ENCODE results near the gene SRGAP2C. TPM values are rescaled to one million over a fixed set of nuclear protein-coding genes. Genes with fewer than 3 reads are reported as not detected.
"Not testable (repeated sequence)": the region's sequence is repeated elsewhere in the genome, so short reads cannot be mapped to it uniquely, and the experiment has no call there.

SRGAP2C gene
- total RNA-seq, 3 donors from 2014 or later (not counting 1 experiment from before 2014, with no cell fraction given) = 12.0 to 24.0 (median 17.5) TPM

GRCh38 chr1:121263789-121264244 lies 79.0 kb downstream of the SRGAP2C start:
- intact Hi-C loops (cut with micrococcal nuclease); H3K36me3 ChIP-seq (ENCODE audit: control insufficient read depth, insufficient read depth, low read length); H3K27me3 Mint-ChIP-seq (ENCODE audit: low read depth in 2 of 2); H3K4me3 ChIP-seq (ENCODE audit: low read length); H3K27ac ChIP-seq (ENCODE audit: low read length); DNase-seq; H3K4me1 ChIP-seq (ENCODE audit: control insufficient read depth, insufficient read depth, low read length); H3K9me3 Mint-ChIP-seq; H3K4me3 Mint-ChIP-seq; H3K27me3 ChIP-seq (ENCODE audit: control insufficient read depth, insufficient read depth, low read length); H3K27ac Mint-ChIP-seq; H3K36me3 Mint-ChIP-seq; H3K9me3 ChIP-seq (ENCODE audit: control insufficient read depth, insufficient read depth, low read length): not testable (repeated sequence)
- peak; percentile 72 to 74 (median 72) for ATAC-seq
- H3K4me1 Mint-ChIP-seq = peaks cover 10 to 11% of the 10 kb centered on the region in 2 donors
- WGBS (ENCODE audit: insufficient coverage) = no CpG with 5 or more reads among the region's 1 CpG

DNA sequence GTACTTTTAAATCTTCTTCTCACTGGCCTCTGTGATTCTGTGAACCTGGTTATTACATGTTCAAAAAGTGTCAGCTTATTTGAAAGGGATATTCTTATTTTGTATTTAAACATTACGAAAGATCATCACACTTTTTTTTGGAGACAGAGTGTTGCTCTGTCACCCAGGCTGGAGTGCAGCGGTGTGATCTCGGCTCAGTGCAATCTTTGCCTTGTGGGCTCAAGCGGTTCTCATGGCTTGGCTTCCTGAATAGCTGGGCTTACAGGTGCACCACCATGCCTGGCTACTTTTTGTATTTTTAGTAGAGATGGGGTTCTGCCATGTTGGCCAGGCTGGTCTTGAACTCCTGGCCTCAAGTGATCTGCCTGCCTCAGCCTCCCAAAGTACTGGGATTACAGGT lies 82.3 kb downstream of the SRGAP2C start:
- H3K27me3 Mint-ChIP-seq (ENCODE audit: low read depth in 2 of 2); H3K9me3 ChIP-seq (ENCODE audit: control insufficient read depth, insufficient read depth, low read length); H3K27me3 ChIP-seq (ENCODE audit: control insufficient read depth, insufficient read depth, low read length); H3K36me3 ChIP-seq (ENCODE audit: control insufficient read depth, insufficient read depth, low read length); H3K36me3 Mint-ChIP-seq; H3K27ac Mint-ChIP-seq; H3K4me1 ChIP-seq (ENCODE audit: control insufficient read depth, insufficient read depth, low read length); H3K4me3 Mint-ChIP-seq; DNase-seq; H3K9me3 Mint-ChIP-seq; H3K27ac ChIP-seq (ENCODE audit: low read length); H3K4me3 ChIP-seq (ENCODE audit: low read length); intact Hi-C loops (cut with micrococcal nuclease): not testable (repeated sequence)
- H3K4me1 Mint-ChIP-seq = peaks cover 11 to 13% of the 10 kb centered on the region in 2 donors
- peak in 2 of 3 donors; percentile 48 to 54 for ATAC-seq
- no CpG with 5 or more reads among the region's 4 CpGs for WGBS (ENCODE audit: insufficient coverage)

DNA sequence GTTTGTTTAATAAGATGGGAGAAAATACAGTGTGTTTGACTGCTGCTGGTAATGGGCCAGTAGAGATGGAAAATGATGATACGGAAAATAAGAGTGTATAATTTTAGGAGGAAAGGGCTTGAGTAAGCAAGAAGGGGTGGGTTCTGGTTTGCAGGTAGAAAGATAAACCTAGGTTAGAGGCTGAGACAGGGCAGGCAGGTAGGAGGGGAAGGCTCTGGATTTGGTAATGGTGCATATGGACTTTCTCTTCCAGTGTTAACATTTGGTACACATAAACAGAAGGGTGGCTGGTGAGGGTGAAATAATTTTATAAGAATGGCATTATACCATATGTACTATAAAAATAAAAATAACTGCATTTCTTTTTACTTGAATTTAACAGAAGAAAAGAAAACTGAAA lies 84.5 kb downstream of the SRGAP2C start:
- H3K27me3 ChIP-seq (ENCODE audit: control insufficient read depth, insufficient read depth, low read length); ATAC-seq; H3K4me1 ChIP-seq (ENCODE audit: control insufficient read depth, insufficient read depth, low read length); H3K9me3 Mint-ChIP-seq; H3K27me3 Mint-ChIP-seq (ENCODE audit: low read depth in 2 of 2); H3K9me3 ChIP-seq (ENCODE audit: control insufficient read depth, insufficient read depth, low read length); H3K36me3 Mint-ChIP-seq; H3K4me3 ChIP-seq (ENCODE audit: low read length); H3K4me3 Mint-ChIP-seq; H3K36me3 ChIP-seq (ENCODE audit: control insufficient read depth, insufficient read depth, low read length); H3K27ac ChIP-seq (ENCODE audit: low read length); intact Hi-C loops (cut with micrococcal nuclease); H3K27ac Mint-ChIP-seq; DNase-seq: not testable (repeated sequence)
- H3K4me1 Mint-ChIP-seq = peaks cover 10 to 12% of the 10 kb centered on the region in 2 donors
- no CpG with 5 or more reads among the region's 1 CpG for WGBS (ENCODE audit: insufficient coverage)

DNA sequence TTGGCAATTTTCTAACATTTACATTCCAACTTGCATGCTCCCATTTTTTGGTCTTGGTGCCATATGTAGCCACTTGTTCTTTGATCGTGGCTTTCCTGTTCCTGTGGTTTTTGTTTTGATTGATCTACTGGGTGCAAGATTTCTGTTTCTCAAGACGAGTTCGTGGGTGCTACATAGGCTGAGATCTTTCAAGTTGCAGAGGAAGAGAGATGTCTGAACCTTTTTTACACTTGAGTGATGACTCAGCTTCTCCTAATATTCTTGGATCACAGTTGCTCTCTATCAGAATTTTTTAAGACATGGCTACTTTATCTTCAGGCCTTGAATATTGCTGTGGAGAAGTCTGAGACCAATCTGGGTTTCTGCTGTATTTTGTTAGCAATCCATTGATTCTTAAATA lies 85.2 kb downstream of the SRGAP2C start:
- H3K4me1 ChIP-seq (ENCODE audit: control insufficient read depth, insufficient read depth, low read length); intact Hi-C loops (cut with micrococcal nuclease): not testable (repeated sequence)
- no CpG with 5 or more reads among the region's 3 CpGs for WGBS (ENCODE audit: insufficient coverage)

GRCh38 chr1:121271143-121271715 lies 86.5 kb downstream of the SRGAP2C start:
- H3K36me3 ChIP-seq (ENCODE audit: control insufficient read depth, insufficient read depth, low read length); DNase-seq; H3K27ac Mint-ChIP-seq; H3K9me3 Mint-ChIP-seq; H3K4me3 Mint-ChIP-seq; H3K4me3 ChIP-seq (ENCODE audit: low read length); H3K9me3 ChIP-seq (ENCODE audit: control insufficient read depth, insufficient read depth, low read length); H3K4me1 ChIP-seq (ENCODE audit: control insufficient read depth, insufficient read depth, low read length); H3K36me3 Mint-ChIP-seq; H3K4me1 Mint-ChIP-seq; intact Hi-C loops (cut with micrococcal nuclease); H3K27me3 ChIP-seq (ENCODE audit: control insufficient read depth, insufficient read depth, low read length); H3K27me3 Mint-ChIP-seq (ENCODE audit: low read depth in 2 of 2); H3K27ac ChIP-seq (ENCODE audit: low read length): not testable (repeated sequence)
- WGBS (ENCODE audit: insufficient coverage) = 80% methylated on average over 1 of the region's 4 CpGs
- ATAC-seq = peak in 1 of 3 donors; percentile 59

More for the DNA sequence above, 85.2 kb downstream of the SRGAP2C start:
- not testable (repeated sequence) for DNase-seq; H3K36me3 ChIP-seq (ENCODE audit: control insufficient read depth, insufficient read depth, low read length); H3K4me3 ChIP-seq (ENCODE audit: low read length); H3K4me1 Mint-ChIP-seq; H3K9me3 ChIP-seq (ENCODE audit: control insufficient read depth, insufficient read depth, low read length); H3K27me3 ChIP-seq (ENCODE audit: control insufficient read depth, insufficient read depth, low read length); H3K27me3 Mint-ChIP-seq (ENCODE audit: low read depth in 2 of 2); H3K36me3 Mint-ChIP-seq; H3K27ac ChIP-seq (ENCODE audit: low read length); H3K9me3 Mint-ChIP-seq
- Mint-ChIP-seq H3K4me3 (peak overlapping the region; percentile 89), H3K27ac (peak overlapping the region; percentile 80 to 83)
- peak; percentile 79 to 87 (median 83) for ATAC-seq

GRCh38 chr1:121275435-121275834 lies 90.7 kb downstream of the SRGAP2C start:
- H3K36me3 ChIP-seq (ENCODE audit: control insufficient read depth, insufficient read depth, low read length); DNase-seq; H3K4me1 Mint-ChIP-seq; H3K27ac Mint-ChIP-seq; H3K4me1 ChIP-seq (ENCODE audit: control insufficient read depth, insufficient read depth, low read length); H3K36me3 Mint-ChIP-seq; H3K4me3 Mint-ChIP-seq; H3K9me3 Mint-ChIP-seq; H3K27ac ChIP-seq (ENCODE audit: low read length); H3K27me3 Mint-ChIP-seq (ENCODE audit: low read depth in 2 of 2); intact Hi-C loops (cut with micrococcal nuclease); H3K9me3 ChIP-seq (ENCODE audit: control insufficient read depth, insufficient read depth, low read length); H3K27me3 ChIP-seq (ENCODE audit: control insufficient read depth, insufficient read depth, low read length); ATAC-seq; H3K4me3 ChIP-seq (ENCODE audit: low read length): not testable (repeated sequence)
- WGBS (ENCODE audit: insufficient coverage) = no CpG with 5 or more reads among the region's 2 CpGs

DNA sequence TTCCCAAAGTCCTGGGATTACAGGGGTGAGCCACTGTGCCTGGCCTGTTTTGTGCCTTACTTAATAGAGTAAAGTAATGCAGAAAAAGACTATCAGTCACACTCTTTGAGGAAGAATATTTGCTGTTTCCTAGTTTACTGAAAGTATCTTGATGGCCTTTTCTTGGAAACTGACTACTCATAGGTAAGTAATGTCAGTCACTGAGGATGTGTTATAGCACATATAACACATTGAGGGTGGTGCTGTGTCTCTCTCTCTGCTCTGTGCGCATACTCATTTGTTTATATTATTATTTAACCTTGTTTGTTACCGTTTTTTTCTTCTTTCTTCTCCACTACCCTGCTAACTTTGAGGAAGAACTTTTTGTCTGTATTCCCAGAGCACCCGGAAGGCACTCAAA lies 93.4 kb downstream of the SRGAP2C start:
- DNase-seq; H3K27ac Mint-ChIP-seq; intact Hi-C loops (cut with micrococcal nuclease): not testable (repeated sequence)

DNA sequence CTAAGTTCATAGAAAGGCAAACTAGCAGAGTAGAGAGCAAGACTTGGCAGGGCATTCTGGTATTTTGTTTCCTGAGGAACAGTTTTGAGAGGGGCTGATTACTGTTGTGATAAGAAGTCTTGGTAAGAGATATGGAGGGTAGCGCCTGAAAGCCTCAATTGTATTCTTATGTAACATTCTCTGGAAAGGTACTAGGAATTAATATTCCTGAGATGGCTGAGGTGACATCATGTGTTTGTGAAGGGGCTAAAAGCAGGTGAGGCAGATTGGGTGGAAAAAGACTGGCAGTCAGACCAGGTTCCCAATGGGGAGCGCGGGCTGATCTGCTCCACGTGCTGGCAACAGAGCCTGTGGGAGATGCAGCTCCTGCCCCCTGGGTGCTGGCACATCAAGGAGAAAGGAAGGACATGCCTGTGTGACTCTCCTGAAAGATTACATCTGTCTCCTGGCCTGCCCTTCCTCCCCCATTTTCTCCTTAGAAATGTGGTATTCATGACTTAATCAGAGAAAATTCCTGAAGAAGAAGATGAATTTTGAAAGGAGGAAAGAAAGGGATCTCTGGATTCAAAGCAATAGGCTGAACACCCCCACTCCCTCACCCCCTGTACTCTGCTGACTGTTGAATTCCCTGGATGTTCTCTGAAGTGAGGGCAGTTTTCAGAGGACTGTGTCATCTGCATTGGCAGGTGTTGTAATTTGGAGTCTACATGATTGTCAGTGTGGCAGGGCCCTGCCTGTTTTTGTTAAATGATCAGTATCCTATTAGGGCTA lies 94.2 kb downstream of the SRGAP2C start:
- H3K36me3 Mint-ChIP-seq; H3K36me3 ChIP-seq (ENCODE audit: control insufficient read depth, insufficient read depth, low read length); intact Hi-C loops (cut with micrococcal nuclease); H3K4me1 ChIP-seq (ENCODE audit: control insufficient read depth, insufficient read depth, low read length); H3K4me1 Mint-ChIP-seq; H3K27ac Mint-ChIP-seq; H3K27me3 ChIP-seq (ENCODE audit: control insufficient read depth, insufficient read depth, low read length); ATAC-seq; H3K27ac ChIP-seq (ENCODE audit: low read length); H3K4me3 Mint-ChIP-seq; DNase-seq; H3K9me3 Mint-ChIP-seq; H3K9me3 ChIP-seq (ENCODE audit: control insufficient read depth, insufficient read depth, low read length); H3K4me3 ChIP-seq (ENCODE audit: low read length); H3K27me3 Mint-ChIP-seq (ENCODE audit: low read depth in 2 of 2): not testable (repeated sequence)
- no CpG with 5 or more reads among the region's 4 CpGs for WGBS (ENCODE audit: insufficient coverage)

More for the DNA sequence above, 93.4 kb downstream of the SRGAP2C start:
- not testable (repeated sequence) for H3K9me3 Mint-ChIP-seq; ATAC-seq; H3K27ac ChIP-seq (ENCODE audit: low read length); H3K4me1 Mint-ChIP-seq; H3K4me3 ChIP-seq (ENCODE audit: low read length); H3K4me3 Mint-ChIP-seq; H3K4me1 ChIP-seq (ENCODE audit: control insufficient read depth, insufficient read depth, low read length); H3K27me3 Mint-ChIP-seq (ENCODE audit: low read depth in 2 of 2); H3K27me3 ChIP-seq (ENCODE audit: control insufficient read depth, insufficient read depth, low read length); H3K36me3 ChIP-seq (ENCODE audit: control insufficient read depth, insufficient read depth, low read length); H3K9me3 ChIP-seq (ENCODE audit: control insufficient read depth, insufficient read depth, low read length); H3K36me3 Mint-ChIP-seq
- WGBS (ENCODE audit: insufficient coverage) = no CpG with 5 or more reads among the region's 3 CpGs
